ENCODE measurements around the gene C14orf119. TPM values are rescaled to one million over a fixed set of nuclear protein-coding genes. Genes with fewer than 3 reads are reported as not detected.

C14orf119 gene
- total RNA-seq, 1 donor from 2014 or later: 37.5 TPM

GRCh38 chr14:23056956-23057756 lies 38.1 kb upstream of the C14orf119 start, which contains the start of gene CDH24:
TSS of gene CDH24 (minus strand) at chr14:23057520. CDS start at chr14:23055733, 1,787 bp downstream.
- H2AFZ ChIP-seq (replicated peaks): peak within 1 kb of the TSS; percentile 63

GRCh38 chr14:23057757-23058653 lies 37.3 kb upstream of the C14orf119 start:
- Mint-ChIP-seq H3K36me3 (peaks cover 22% of the 10 kb centered on the region), H3K9me3 (no peaks in the 10 kb centered on the region), H3K4me3 (peak overlapping the region; percentile 92), H3K4me1 (peaks cover 22% of the 10 kb centered on the region), H3K27ac (no peak overlapping the region), H3K27me3 (ENCODE audit: insufficient read depth, low read depth) (peaks cover 6% of the 10 kb centered on the region)
- H3K27me3 ChIP-seq: no peaks in the 10 kb centered on the region
- peak overlapping the region; percentile 81 for H3K27ac ChIP-seq
- H3K36me3 ChIP-seq: peaks cover 14% of the 10 kb centered on the region
- TF ChIP-seq EZH2 (IDR thresholded peaks at IDR 0.05) (no peak), CTCF (IDR thresholded peaks at IDR 0.05) (peak; percentile 87), EZH2phosphoT487 (IDR thresholded peaks at IDR 0.05) (no peak)
- H2AFZ ChIP-seq (replicated peaks): no peak overlapping the region
- peaks cover 52% of the 10 kb centered on the region for H3F3A ChIP-seq (ENCODE audit: low read depth)
- H3K4me3 ChIP-seq: peak overlapping the region; percentile 92
- H4K20me1 ChIP-seq (ENCODE audit: low read depth): peaks cover 60% of the 10 kb centered on the region
- H3K9me3 ChIP-seq (ENCODE audit: low read depth): no peaks in the 10 kb centered on the region
- no peak overlapping the region for H3K9ac ChIP-seq
- peaks cover 17% of the 10 kb centered on the region for H3K79me2 ChIP-seq (ENCODE audit: low read depth)
- peak; percentile 95 for DNase-seq (ENCODE audit: low spot score)
- H3K4me1 ChIP-seq: peaks cover 5% of the 10 kb centered on the region
- H3K4me2 ChIP-seq: peak overlapping the region; percentile 94

More at GRCh38 chr14:23056956-23057756, 38.1 kb upstream of the C14orf119 start, which contains the start of gene CDH24:
- peaks cover 20% of the 10 kb centered on the region for H3K36me3 Mint-ChIP-seq
- peak within 1 kb of the TSS; percentile 64 for H3K27ac Mint-ChIP-seq
- H3K36me3 ChIP-seq: peaks cover 5% of the 10 kb centered on the region
- peak within 1 kb of the TSS; percentile 81 for H3K27ac ChIP-seq
- peak within 1 kb of the TSS; percentile 92 for H3K4me3 Mint-ChIP-seq
- peaks cover 10% of the 10 kb centered on the region for H3K79me2 ChIP-seq (ENCODE audit: low read depth)
- no peaks in the 10 kb centered on the region for H3K27me3 ChIP-seq
- DNase-seq (ENCODE audit: low spot score): peak; percentile 94
- H3K9ac ChIP-seq: no peak within 1 kb of the TSS
- peaks cover 24% of the 10 kb centered on the region for H3K4me1 Mint-ChIP-seq
- H3K4me1 ChIP-seq: peaks cover 5% of the 10 kb centered on the region
- H3K9me3 ChIP-seq (ENCODE audit: low read depth): no peaks in the 10 kb centered on the region
- no peaks in the 10 kb centered on the region for H3K9me3 Mint-ChIP-seq
- TF ChIP-seq CTCF (IDR thresholded peaks at IDR 0.05) (no peak), EZH2phosphoT487 (IDR thresholded peaks at IDR 0.05) (no peak), EZH2 (IDR thresholded peaks at IDR 0.05) (no peak)
- peaks cover 8% of the 10 kb centered on the region for H3K27me3 Mint-ChIP-seq (ENCODE audit: insufficient read depth, low read depth)
- peak within 1 kb of the TSS; percentile 94 for H3K4me2 ChIP-seq
- peaks cover 43% of the 10 kb centered on the region for H3F3A ChIP-seq (ENCODE audit: low read depth)
- H3K4me3 ChIP-seq: peak within 1 kb of the TSS; percentile 92
- H4K20me1 ChIP-seq (ENCODE audit: low read depth): peaks cover 52% of the 10 kb centered on the region

- H3K27me3 Mint-ChIP-seq (ENCODE audit: insufficient read depth, low read depth): peaks cover 4% of the 10 kb centered on the region
- H3F3A ChIP-seq (ENCODE audit: low read depth): peaks cover 61% of the 10 kb centered on the region
- H3K9me3 ChIP-seq (ENCODE audit: low read depth): no peaks in the 10 kb centered on the region
- peak overlapping the region; percentile 6 for H3K27ac Mint-ChIP-seq
- no peak for TF ChIP-seq EZH2 (IDR thresholded peaks at IDR 0.05)
- no peak for TF ChIP-seq EZH2phosphoT487 (IDR thresholded peaks at IDR 0.05)
- no peak for TF ChIP-seq CTCF (IDR thresholded peaks at IDR 0.05)
- H4K20me1 ChIP-seq (ENCODE audit: low read depth): peaks cover 69% of the 10 kb centered on the region
- peaks cover 22% of the 10 kb centered on the region for H3K4me1 Mint-ChIP-seq
- no peak overlapping the region for H3K4me2 ChIP-seq
- no peak overlapping the region for H3K9ac ChIP-seq
- peaks cover 5% of the 10 kb centered on the region for H3K4me1 ChIP-seq
- no peak overlapping the region for H3K4me3 ChIP-seq
- peaks cover 26% of the 10 kb centered on the region for H3K79me2 ChIP-seq (ENCODE audit: low read depth)
- no peak for DNase-seq (ENCODE audit: low spot score)
- no peaks in the 10 kb centered on the region for H3K27me3 ChIP-seq
- H2AFZ ChIP-seq (replicated peaks): no peak overlapping the region
- peaks cover 24% of the 10 kb centered on the region for H3K36me3 Mint-ChIP-seq
- H3K4me3 Mint-ChIP-seq: peak overlapping the region; percentile 8
- peaks cover 22% of the 10 kb centered on the region for H3K36me3 ChIP-seq
- no peaks in the 10 kb centered on the region for H3K9me3 Mint-ChIP-seq
- peak overlapping the region; percentile 41 for H3K27ac ChIP-seq
These were observed 36.4 kb upstream of the C14orf119 start for GRCh38 chr14:23058654-23059504.

Data from neural progenitor cell (in vitro differentiated cells).